ENCODE data around the gene PHLPP2.

Gene PHLPP2

DNA sequence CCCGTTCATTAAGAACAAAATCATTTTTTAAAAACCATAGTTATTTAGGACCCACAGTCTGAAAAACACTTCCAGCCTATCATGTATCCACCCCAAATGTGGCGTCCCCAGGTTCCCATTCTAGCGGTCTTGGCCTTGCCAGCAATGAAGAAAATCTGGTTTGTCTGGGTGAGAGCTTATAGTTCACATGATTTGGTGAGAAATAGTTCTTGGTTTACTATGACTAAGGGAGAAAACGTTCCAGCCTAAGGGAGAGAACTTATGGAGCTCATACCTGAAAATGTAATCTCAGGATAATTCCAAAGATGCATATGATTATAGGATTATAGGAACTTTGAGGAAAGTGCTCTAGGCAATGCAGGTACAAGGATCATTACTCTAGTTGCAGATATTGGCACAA, 93.7 kb downstream of the PHLPP2 start:
- ATAC-seq: no peak
- TF ChIP-seq ZNF565 (CRISPR knock-in tag; conservative IDR thresholded peaks at IDR 0.05; ENCODE audit: low read depth) (no peak), PATZ1 (CRISPR knock-in tag; IDR thresholded peaks at IDR 0.05; ENCODE audit: borderline replicate concordance) (no peak), TCF4 (CRISPR knock-in tag; IDR thresholded peaks at IDR 0.05; ENCODE audit: borderline replicate concordance) (no peak), SNAI2 (CRISPR knock-in tag; IDR thresholded peaks at IDR 0.05) (no peak), ESRRG (CRISPR knock-in tag; IDR thresholded peaks at IDR 0.05) (no peak), GLIS3 (CRISPR knock-in tag; IDR thresholded peaks at IDR 0.05) (no peak), RARB (CRISPR knock-in tag; IDR thresholded peaks at IDR 0.05) (no peak), BACH2 (CRISPR knock-in tag; IDR thresholded peaks at IDR 0.05; ENCODE audit: borderline replicate concordance) (no peak), ZFP30 (CRISPR knock-in tag; IDR thresholded peaks at IDR 0.05) (no peak), ISL1 (CRISPR knock-in tag; IDR thresholded peaks at IDR 0.05) (no peak), OSR1 (CRISPR knock-in tag; IDR thresholded peaks at IDR 0.05) (no peak), ZC3H10 (CRISPR knock-in tag; IDR thresholded peaks at IDR 0.05) (no peak), CSDC2 (CRISPR knock-in tag; IDR thresholded peaks at IDR 0.05) (no peak), PPARA (CRISPR knock-in tag; IDR thresholded peaks at IDR 0.05; ENCODE audit: borderline replicate concordance) (no peak)
- TF ChIP-seq, protein P1, sequence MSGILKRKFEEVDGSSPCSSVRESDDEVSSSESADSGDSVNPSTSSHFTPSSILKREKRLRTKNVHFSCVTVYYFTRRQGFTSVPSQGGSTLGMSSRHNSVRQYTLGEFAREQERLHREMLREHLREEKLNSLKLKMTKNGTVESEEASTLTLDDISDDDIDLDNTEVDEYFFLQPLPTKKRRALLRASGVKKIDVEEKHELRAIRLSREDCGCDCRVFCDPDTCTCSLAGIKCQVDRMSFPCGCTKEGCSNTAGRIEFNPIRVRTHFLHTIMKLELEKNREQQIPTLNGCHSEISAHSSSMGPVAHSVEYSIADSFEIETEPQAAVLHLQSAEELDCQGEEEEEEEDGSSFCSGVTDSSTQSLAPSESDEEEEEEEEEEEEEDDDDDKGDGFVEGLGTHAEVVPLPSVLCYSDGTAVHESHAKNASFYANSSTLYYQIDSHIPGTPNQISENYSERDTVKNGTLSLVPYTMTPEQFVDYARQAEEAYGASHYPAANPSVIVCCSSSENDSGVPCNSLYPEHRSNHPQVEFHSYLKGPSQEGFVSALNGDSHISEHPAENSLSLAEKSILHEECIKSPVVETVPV (CRISPR knock-in tag; IDR thresholded peaks at IDR 0.05): no peak

- no peak for TF ChIP-seq PATZ1 (CRISPR knock-in tag; IDR thresholded peaks at IDR 0.05; ENCODE audit: borderline replicate concordance)
- no peak for TF ChIP-seq BACH2 (CRISPR knock-in tag; IDR thresholded peaks at IDR 0.05; ENCODE audit: borderline replicate concordance)
- no peak for TF ChIP-seq GLIS3 (CRISPR knock-in tag; IDR thresholded peaks at IDR 0.05)
- TF ChIP-seq RARB (CRISPR knock-in tag; IDR thresholded peaks at IDR 0.05): no peak
- TF ChIP-seq ZFP3 (CRISPR knock-in tag; IDR thresholded peaks at IDR 0.05): no peak
- no peak for TF ChIP-seq ARNTL (CRISPR knock-in tag; IDR thresholded peaks at IDR 0.05; ENCODE audit: borderline replicate concordance, low read depth)
- TF ChIP-seq SNAI2 (CRISPR knock-in tag; IDR thresholded peaks at IDR 0.05): no peak
- TF ChIP-seq ZNF565 (CRISPR knock-in tag; conservative IDR thresholded peaks at IDR 0.05; ENCODE audit: low read depth): no peak
- TF ChIP-seq, protein P2, sequence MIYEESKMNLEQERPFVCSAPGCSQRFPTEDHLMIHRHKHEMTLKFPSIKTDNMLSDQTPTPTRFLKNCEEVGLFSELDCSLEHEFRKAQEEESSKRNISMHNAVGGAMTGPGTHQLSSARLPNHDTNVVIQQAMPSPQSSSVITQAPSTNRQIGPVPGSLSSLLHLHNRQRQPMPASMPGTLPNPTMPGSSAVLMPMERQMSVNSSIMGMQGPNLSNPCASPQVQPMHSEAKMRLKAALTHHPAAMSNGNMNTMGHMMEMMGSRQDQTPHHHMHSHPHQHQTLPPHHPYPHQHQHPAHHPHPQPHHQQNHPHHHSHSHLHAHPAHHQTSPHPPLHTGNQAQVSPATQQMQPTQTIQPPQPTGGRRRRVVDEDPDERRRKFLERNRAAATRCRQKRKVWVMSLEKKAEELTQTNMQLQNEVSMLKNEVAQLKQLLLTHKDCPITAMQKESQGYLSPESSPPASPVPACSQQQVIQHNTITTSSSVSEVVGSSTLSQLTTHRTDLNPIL (CRISPR knock-in tag; IDR thresholded peaks at IDR 0.05; ENCODE audit: low read depth): no peak
- TF ChIP-seq ZNF70 (CRISPR knock-in tag; IDR thresholded peaks at IDR 0.05): no peak
- no peak for TF ChIP-seq ZNF8 (CRISPR knock-in tag; IDR thresholded peaks at IDR 0.05)
- ATAC-seq: no peak
Observed at GRCh38 chr16:71629278-71630016, 95.1 kb downstream of the PHLPP2 start.

- ATAC-seq: no peak; the same call in 2 of the 3 replicates
- TF ChIP-seq TCF4 (CRISPR knock-in tag; IDR thresholded peaks at IDR 0.05; ENCODE audit: borderline replicate concordance) (no peak), ZFP3 (CRISPR knock-in tag; IDR thresholded peaks at IDR 0.05) (no peak), ESRRG (CRISPR knock-in tag; IDR thresholded peaks at IDR 0.05) (no peak), RARB (CRISPR knock-in tag; IDR thresholded peaks at IDR 0.05) (no peak), ZNF70 (CRISPR knock-in tag; IDR thresholded peaks at IDR 0.05) (no peak), ZC3H10 (CRISPR knock-in tag; IDR thresholded peaks at IDR 0.05) (no peak), GLIS3 (CRISPR knock-in tag; IDR thresholded peaks at IDR 0.05) (no peak), SNAI2 (CRISPR knock-in tag; IDR thresholded peaks at IDR 0.05) (no peak)
- TF ChIP-seq, protein P1 (CRISPR knock-in tag; IDR thresholded peaks at IDR 0.05): no peak
- TF ChIP-seq, protein P3, sequence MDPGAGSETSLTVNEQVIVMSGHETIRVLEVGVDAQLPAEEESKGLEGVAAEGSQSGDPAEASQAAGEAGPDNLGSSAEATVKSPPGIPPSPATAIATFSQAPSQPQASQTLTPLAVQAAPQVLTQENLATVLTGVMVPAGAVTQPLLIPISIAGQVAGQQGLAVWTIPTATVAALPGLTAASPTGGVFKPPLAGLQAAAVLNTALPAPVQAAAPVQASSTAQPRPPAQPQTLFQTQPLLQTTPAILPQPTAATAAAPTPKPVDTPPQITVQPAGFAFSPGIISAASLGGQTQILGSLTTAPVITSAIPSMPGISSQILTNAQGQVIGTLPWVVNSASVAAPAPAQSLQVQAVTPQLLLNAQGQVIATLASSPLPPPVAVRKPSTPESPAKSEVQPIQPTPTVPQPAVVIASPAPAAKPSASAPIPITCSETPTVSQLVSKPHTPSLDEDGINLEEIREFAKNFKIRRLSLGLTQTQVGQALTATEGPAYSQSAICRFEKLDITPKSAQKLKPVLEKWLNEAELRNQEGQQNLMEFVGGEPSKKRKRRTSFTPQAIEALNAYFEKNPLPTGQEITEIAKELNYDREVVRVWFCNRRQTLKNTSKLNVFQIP (CRISPR knock-in tag; IDR thresholded peaks at IDR 0.05; ENCODE audit: borderline replicate concordance, low read depth): no peak
- TF ChIP-seq, protein P4, sequence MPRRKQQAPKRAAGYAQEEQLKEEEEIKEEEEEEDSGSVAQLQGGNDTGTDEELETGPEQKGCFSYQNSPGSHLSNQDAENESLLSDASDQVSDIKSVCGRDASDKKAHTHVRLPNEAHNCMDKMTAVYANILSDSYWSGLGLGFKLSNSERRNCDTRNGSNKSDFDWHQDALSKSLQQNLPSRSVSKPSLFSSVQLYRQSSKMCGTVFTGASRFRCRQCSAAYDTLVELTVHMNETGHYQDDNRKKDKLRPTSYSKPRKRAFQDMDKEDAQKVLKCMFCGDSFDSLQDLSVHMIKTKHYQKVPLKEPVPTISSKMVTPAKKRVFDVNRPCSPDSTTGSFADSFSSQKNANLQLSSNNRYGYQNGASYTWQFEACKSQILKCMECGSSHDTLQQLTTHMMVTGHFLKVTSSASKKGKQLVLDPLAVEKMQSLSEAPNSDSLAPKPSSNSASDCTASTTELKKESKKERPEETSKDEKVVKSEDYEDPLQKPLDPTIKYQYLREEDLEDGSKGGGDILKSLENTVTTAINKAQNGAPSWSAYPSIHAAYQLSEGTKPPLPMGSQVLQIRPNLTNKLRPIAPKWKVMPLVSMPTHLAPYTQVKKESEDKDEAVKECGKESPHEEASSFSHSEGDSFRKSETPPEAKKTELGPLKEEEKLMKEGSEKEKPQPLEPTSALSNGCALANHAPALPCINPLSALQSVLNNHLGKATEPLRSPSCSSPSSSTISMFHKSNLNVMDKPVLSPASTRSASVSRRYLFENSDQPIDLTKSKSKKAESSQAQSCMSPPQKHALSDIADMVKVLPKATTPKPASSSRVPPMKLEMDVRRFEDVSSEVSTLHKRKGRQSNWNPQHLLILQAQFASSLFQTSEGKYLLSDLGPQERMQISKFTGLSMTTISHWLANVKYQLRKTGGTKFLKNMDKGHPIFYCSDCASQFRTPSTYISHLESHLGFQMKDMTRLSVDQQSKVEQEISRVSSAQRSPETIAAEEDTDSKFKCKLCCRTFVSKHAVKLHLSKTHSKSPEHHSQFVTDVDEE (CRISPR knock-in tag; IDR thresholded peaks at IDR 0.05): no peak
Observed at GRCh38 chr16:71628810-71629209, 95.7 kb downstream of the PHLPP2 start.
